Bronchial epithelial cell (primary cell): Measurements from ENCODE around the gene CLIC1. TPM values are rescaled to one million over a fixed set of nuclear protein-coding genes. Genes with fewer than 3 reads are reported as not detected.

ENCODE experiments used
- DNase-seq: peaks from one replicate; pipeline ENCODE4 v3.0.0-alpha.2; 2010; ENCODE audit warnings: low read depth
- FAIRE-seq: peaks from 2 replicates; lab custom pipeline; 2011; peaks lifted over from hg19 to GRCh38; lab: Jason Lieb, UNC
- H3K27me3 ChIP-seq: 2 replicates; pipeline ENCODE4 v1.5.1; 2011; ENCODE audit warnings: low read length; ENCODE audit not compliant: control insufficient read depth, insufficient read depth
- H3K36me3 ChIP-seq: 2 replicates; pipeline ENCODE4 v1.5.1; 2011; ENCODE audit warnings: low read length; ENCODE audit not compliant: control insufficient read depth, insufficient read depth
- H3K4me3 ChIP-seq: 2 replicates; pipeline ENCODE4 v1.5.1; 2011; ENCODE audit warnings: mild to moderate bottlenecking, low read depth, low read length, control low read depth
- CTCF ChIP-seq: IDR thresholded peaks from 2 replicates; pipeline ENCODE4 v1.5.1; 2011; ENCODE audit warnings: mild to moderate bottlenecking, moderate library complexity, low read length, control low read depth, inconsistent platforms; ENCODE audit not compliant: insufficient read depth, severe bottlenecking
- total RNA-seq: library from RNA; depleted of rRNA; stranded (reverse); fragments of >200 nt; gene quantifications from 2 replicates; pipeline ENCODE4 v1.2.1, GENCODE V29; 2014

Gene CLIC1
- total RNA-seq, 1 donor from 2014 or later: 480 TPM

DNA sequence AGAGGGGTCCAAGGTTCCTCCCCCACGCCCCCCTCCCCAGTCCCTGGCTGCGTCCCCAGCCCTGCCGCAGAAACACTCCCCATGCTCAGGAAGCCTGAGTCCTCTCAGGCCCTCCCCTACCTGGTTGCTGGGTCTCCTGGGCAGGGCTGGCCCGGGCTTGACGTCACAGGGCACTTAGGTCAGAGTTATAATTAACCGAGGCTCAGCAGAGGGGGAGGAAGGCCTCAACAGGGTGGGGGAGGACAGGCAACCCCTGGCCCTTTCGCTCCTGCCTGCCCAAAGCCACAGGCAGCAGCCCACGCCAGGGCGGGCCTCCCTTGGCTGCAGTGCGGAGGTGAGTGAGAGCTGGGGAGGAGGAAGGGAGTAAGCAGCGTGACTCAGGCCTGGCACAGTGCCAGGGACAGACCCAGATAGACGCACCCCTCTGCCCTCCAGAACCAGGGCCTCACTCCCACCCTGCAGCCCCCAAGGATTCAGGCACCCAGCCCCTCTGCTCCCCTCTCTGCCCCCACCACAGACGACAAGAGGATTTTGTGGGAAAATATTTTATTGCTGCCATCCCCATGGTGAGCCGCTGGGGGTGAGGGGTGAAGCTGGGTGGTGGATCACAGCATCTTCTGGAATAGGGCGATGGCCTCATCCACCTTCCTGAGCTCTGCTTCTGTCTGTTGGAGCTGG, 40.8 kb upstream of the CLIC1 start, which contains the start of gene VWA7:
TSS of gene VWA7 (minus strand) at position 340 of the 678 bp plus-strand sequence. CDS start 549 bp downstream, outside the sequence.
- no peak for FAIRE-seq
- TF ChIP-seq CTCF: no peak
- Histone ChIP-seq H3K27me3 (no peaks in the 10 kb centered on the region), H3K4me3 (peak within 1 kb of the TSS; percentile 19), H3K36me3 (peaks cover 23% of the 10 kb centered on the region)
- peak; percentile 90 for DNase-seq

GRCh38 chr6:31776485-31776988, 40.2 kb upstream of the CLIC1 start:
- TF ChIP-seq CTCF: no peak
- no peak for FAIRE-seq
- Histone ChIP-seq H3K36me3 (peaks cover 19% of the 10 kb centered on the region), H3K4me3 (peak overlapping the region; percentile 19), H3K27me3 (no peaks in the 10 kb centered on the region)
- DNase-seq: no peak

GRCh38 chr6:31775633-31776484, 39.5 kb upstream of the CLIC1 start:
- H3K4me3 ChIP-seq: no peak overlapping the region
- no peaks in the 10 kb centered on the region for H3K27me3 ChIP-seq
- H3K36me3 ChIP-seq: peaks cover 14% of the 10 kb centered on the region
- FAIRE-seq: no peak
- no peak for DNase-seq
- TF ChIP-seq CTCF: no peak

DNA sequence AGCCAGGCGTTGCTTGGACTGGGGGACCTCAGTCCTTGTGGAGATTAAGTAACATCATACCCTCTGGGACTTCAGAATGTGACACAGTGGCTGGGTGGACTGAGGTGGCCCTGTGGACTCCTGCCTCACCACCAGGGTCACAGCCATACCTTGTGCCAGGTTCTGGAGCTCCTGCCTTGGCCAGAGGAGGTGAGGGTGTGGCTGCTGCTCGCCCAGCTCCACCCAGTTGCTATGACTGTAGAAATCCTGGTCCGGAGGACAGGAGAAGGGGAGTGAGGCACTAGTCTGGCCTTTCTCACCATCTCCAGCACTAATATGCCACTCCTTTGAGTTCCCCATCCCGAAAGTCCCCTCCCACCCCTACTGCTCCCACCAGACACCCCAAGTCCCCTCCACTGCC, 38.9 kb upstream of the CLIC1 start:
- FAIRE-seq: no peak
- no peak overlapping the region for H3K4me3 ChIP-seq
- H3K27me3 ChIP-seq: no peaks in the 10 kb centered on the region
- H3K36me3 ChIP-seq: peaks cover 9% of the 10 kb centered on the region
- peak; percentile 19 for DNase-seq
- no peak for TF ChIP-seq CTCF

DNA sequence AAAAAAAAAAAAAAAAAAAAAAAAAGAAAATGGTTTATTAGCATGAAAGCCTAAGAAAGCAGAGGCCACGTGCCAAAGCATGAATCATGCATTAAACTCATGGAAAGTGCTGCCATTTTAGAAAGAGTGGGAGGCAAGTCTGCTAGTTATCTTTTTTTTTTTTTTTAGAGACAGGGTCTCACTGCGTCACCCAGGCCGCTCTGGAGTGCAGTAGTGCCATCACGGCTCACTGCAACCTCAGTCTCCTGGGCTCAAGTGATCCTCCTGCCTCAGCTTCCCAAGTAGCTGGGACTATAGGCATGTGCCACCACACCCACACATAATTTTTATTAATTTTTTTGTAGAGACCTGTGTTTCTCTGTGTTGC, 35.6 kb upstream of the CLIC1 start:
- DNase-seq (no peak), FAIRE-seq (no peak)
- Histone ChIP-seq H3K36me3 (no peaks in the 10 kb centered on the region), H3K27me3 (no peaks in the 10 kb centered on the region), H3K4me3 (no peak overlapping the region)
- no peak for TF ChIP-seq CTCF
